Right lobe of liver (tissue), 4 donors: ENCODE measurements around the gene VPS8.

Experiments used
- CTCF ChIP-seq, 4 donors: fragments of 200-600 bp in 3 of 4; fragments of 450-650 bp in 1 of 4; IDR thresholded peaks; one replicate each; pipeline versions ENCODE4 v1.5.1 to v1.8.0; 2016 to 2022; ENCODE audit warnings: antibody characterized with exemption in 4 of 4, mild to moderate bottlenecking in 2 of 4
- POLR2A ChIP-seq: fragments of 450-650 bp; IDR thresholded peaks from one replicate; pipeline ENCODE4 v1.6.1; 2017; ENCODE audit warnings: antibody characterized with exemption, mild to moderate bottlenecking
- donor health status: DM: no; HTN: no; CAD: no.
- donor health status: DM: no; HTN: no; CAD: no.
- donor health status: DM: no; HTN: yes; CAD: no.

- no peak for TF ChIP-seq CTCF (IDR thresholded peaks at IDR 0.05)
- no peak for TF ChIP-seq POLR2A
Measured at GRCh38 chr3:185059766-185060165, 247.8 kb downstream of the VPS8 start.
